Endothelial cell (in vitro differentiated cells): ENCODE measurements around the gene TCP11. TPM values are rescaled to one million over a fixed set of nuclear protein-coding genes. Genes with fewer than 3 reads are reported as not detected.
A peak's percentile ranks its signal among the peaks of the same experiment; 100 is the strongest.

Experiments
- DNase-seq: peaks from one replicate; pipeline ENCODE4 v3.0.0; 2021; ENCODE audit warnings: low spot score
- H3K27ac Mint-ChIP-seq: one replicate; pipeline ENCODE4 v1.8.0; 2021; ENCODE audit warnings: mixed read lengths, inconsistent platforms; ENCODE audit not compliant: unreplicated experiment
- H3K27me3 Mint-ChIP-seq: one replicate; pipeline ENCODE4 v1.8.0; 2021; ENCODE audit warnings: mild to moderate bottlenecking, moderate library complexity, mixed read lengths, inconsistent platforms; ENCODE audit not compliant: unreplicated experiment
- H3K36me3 Mint-ChIP-seq: one replicate; pipeline ENCODE4 v1.8.0; 2021; ENCODE audit warnings: mild to moderate bottlenecking, low read depth, mixed read lengths, inconsistent platforms; ENCODE audit not compliant: unreplicated experiment
- H3K4me1 Mint-ChIP-seq: one replicate; pipeline ENCODE4 v1.8.0; 2021; ENCODE audit warnings: mild to moderate bottlenecking, mixed read lengths, inconsistent platforms; ENCODE audit not compliant: unreplicated experiment
- H3K4me3 Mint-ChIP-seq: one replicate; pipeline ENCODE4 v1.8.0; 2021; ENCODE audit warnings: mild to moderate bottlenecking, mixed read lengths, inconsistent platforms; ENCODE audit not compliant: unreplicated experiment
- H3K9me3 Mint-ChIP-seq: one replicate; pipeline ENCODE4 v1.8.0; 2021; ENCODE audit warnings: mixed read lengths, inconsistent platforms; ENCODE audit not compliant: unreplicated experiment
- CTCF ChIP-seq: fragments of 200-600 bp; sonication (generic); IDR thresholded peaks from one replicate; pipeline ENCODE4 v1.5.0; 2021; ENCODE audit warnings: antibody characterized with exemption; ENCODE audit not compliant: unreplicated experiment
- total RNA-seq: library from RNA; stranded (reverse); fragmentation: NEBNext Ultra II Directional; extraction: Animal tissue kit (Norgen Biotek cat#: 25700); gene quantifications from one replicate; pipeline ENCODE4 v1.2.1, GENCODE V29; 2021; ENCODE audit not compliant: unreplicated experiment

The TCP11 gene
- total RNA-seq, 1 donor from 2014 or later, result 0.18 TPM

- Mint-ChIP-seq H3K27ac (no peak overlapping the region), H3K4me3 (no peak overlapping the region), H3K4me1 (no peaks in the 10 kb centered on the region), H3K9me3 (no peaks in the 10 kb centered on the region), H3K36me3 (peaks cover 8% of the 10 kb centered on the region), H3K27me3 (no peaks in the 10 kb centered on the region)
- no peak for DNase-seq
- TF ChIP-seq CTCF, result no peak
Measured at GRCh38 chr6:35072051-35072697, 69.0 kb downstream of the TCP11 start.

DNA sequence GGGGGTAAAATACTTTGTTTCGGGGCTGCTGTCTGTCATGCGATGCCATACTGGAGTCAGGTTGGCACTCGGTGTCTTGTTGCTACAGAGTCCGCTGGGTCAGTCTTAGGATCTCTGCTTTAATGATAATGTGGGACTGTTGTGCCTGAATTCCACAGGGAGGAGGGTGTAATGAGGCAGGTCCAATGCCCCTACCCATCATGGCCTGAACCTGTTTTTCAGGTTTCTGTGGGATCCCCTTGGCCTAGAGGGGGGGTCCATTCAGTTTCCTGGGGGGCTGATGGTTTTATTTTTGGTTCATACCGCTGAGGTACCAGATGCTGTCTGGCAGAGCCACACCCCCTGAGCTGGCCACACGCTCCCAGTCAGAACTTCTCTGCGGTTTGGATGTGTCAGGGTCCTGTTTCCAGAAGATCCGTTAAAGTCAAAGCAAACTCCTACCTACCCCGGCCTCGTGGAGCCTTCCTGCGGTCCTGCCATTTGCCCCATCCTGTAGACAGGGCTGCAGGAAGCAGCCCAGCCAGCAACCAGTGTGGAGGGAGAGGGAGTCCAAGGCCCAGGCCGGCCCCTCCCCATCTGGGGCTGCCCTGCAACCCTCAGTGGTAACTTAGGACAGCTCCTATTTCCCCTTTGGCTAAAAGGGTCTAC lies 69.7 kb downstream of the TCP11 start:
- Mint-ChIP-seq H3K4me1 (no peaks in the 10 kb centered on the region), H3K9me3 (no peaks in the 10 kb centered on the region), H3K27ac (no peak overlapping the region), H3K27me3 (no peaks in the 10 kb centered on the region), H3K36me3 (peaks cover 4% of the 10 kb centered on the region), H3K4me3 (no peak overlapping the region)
- no peak for TF ChIP-seq CTCF
- no peak for DNase-seq

GRCh38 chr6:35070111-35070510 lies 71.0 kb downstream of the TCP11 start:
- Mint-ChIP-seq H3K9me3 (no peaks in the 10 kb centered on the region), H3K27ac (no peak overlapping the region), H3K36me3 (peaks cover 4% of the 10 kb centered on the region), H3K27me3 (peaks cover 2% of the 10 kb centered on the region), H3K4me1 (no peaks in the 10 kb centered on the region), H3K4me3 (no peak overlapping the region)
- no peak for TF ChIP-seq CTCF
- DNase-seq, result no peak

GRCh38 chr6:35069262-35069661 lies 71.9 kb downstream of the TCP11 start:
- Mint-ChIP-seq H3K4me1 (no peaks in the 10 kb centered on the region), H3K27ac (no peak overlapping the region), H3K4me3 (no peak overlapping the region), H3K36me3 (peaks cover 4% of the 10 kb centered on the region), H3K27me3 (peaks cover 4% of the 10 kb centered on the region), H3K9me3 (no peaks in the 10 kb centered on the region)
- no peak for TF ChIP-seq CTCF
- no peak for DNase-seq

DNA sequence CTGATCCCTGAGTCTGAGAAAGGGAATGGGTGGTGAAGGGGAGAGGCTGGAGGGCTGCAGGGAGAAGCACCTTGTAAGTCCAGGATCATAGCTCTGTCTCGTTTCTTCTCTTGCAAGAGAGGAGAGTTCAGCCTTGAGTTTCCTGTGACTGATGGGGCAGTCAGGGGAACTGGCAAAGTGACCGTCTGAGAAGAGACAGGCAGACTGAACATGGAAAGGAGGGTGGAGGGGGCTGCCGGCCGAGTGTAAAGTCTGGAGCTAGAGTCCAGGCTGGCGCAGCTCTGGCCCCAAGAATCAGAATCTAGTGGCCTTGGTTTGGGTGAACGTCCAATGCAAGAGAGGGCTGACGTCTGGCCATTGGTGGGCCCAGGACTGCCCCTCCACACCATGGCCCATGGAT lies 72.5 kb downstream of the TCP11 start:
- TF ChIP-seq CTCF, result no peak
- H3K27me3 Mint-ChIP-seq, result peaks cover 4% of the 10 kb centered on the region
- peaks cover under 1% of the 10 kb centered on the region for H3K36me3 Mint-ChIP-seq
- no peak for DNase-seq
- peak overlapping the region; percentile 48 for H3K27ac Mint-ChIP-seq
- H3K9me3 Mint-ChIP-seq, result no peaks in the 10 kb centered on the region
- no peak overlapping the region for H3K4me3 Mint-ChIP-seq
- H3K4me1 Mint-ChIP-seq, result peaks cover 2% of the 10 kb centered on the region
